H7 (cell line): ENCODE data around the gene TBCD. TPM values are rescaled to one million over a fixed set of nuclear protein-coding genes. Genes with fewer than 3 reads are reported as not detected.
"Not testable (repeated sequence)": the region's sequence is repeated elsewhere in the genome, so short reads cannot be mapped to it uniquely, and the experiment has no call there.

Source experiments
- DNase-seq: peaks from one replicate; pipeline ENCODE4 v3.0.0; 2012
- H3K27me3 ChIP-seq: 2 replicates; pipeline ENCODE4 v1.6.0; 2011; ENCODE audit warnings: mild to moderate bottlenecking, low read length; ENCODE audit not compliant: control insufficient read depth, insufficient read depth
- H3K36me3 ChIP-seq: replicated peaks from 2 replicates; pipeline ENCODE4 v1.5.1; 2011; ENCODE audit warnings: low read length; ENCODE audit not compliant: control insufficient read depth, insufficient read depth
- H3K4me3 ChIP-seq: 2 replicates; pipeline ENCODE4 v1.5.1; 2011; ENCODE audit warnings: low read depth, mild to moderate bottlenecking, control low read depth, low read length, moderate library complexity; ENCODE audit not compliant: insufficient read depth
- total RNA-seq: library from RNA; depleted of rRNA; stranded (reverse); fragments of >200 nt; shearing (Covaris generic); gene quantifications from 2 replicates; pipeline ENCODE4 v1.2.3, GENCODE V29; 2014

Gene TBCD
- total RNA-seq, 1 experiment from 2014 or later = 74.1 TPM

DNA sequence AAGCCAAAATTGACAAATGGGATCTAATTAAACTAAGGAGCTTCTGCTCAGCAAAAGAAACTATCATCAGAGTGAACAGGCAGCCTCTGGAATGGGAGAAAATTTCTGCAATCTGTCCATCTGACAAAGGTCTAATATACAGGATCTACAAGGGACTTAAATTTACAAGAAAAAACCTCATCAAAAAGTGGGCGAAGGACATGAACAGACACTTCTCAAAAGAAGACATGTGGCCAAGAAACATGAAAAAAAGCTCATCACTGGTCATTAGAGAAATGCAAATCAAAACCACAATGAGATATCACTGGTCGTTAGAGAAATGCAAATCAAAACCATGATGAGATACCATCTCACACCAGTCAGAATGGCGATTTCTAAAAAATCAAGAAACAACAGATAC is 203.2 kb downstream of the TBCD start:
- not testable (repeated sequence) for DNase-seq

DNA sequence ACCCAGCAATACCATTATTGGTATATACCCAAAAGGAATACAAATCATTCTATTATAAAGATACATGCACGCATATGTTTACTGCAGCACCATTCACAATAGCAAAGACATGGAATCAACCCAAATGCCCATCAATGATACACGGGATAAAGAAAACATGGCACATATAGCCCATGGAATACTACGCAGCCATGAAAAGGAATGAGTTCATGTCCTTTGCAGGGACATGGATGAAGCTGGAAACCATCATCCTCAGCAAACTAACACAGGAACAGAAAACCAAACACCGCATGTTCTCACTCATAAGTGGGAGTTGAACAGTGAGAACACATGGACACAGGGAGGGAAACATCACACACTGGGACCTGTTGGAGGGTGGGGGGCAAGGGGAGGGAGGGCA is 203.8 kb downstream of the TBCD start:
- not testable (repeated sequence) for H3K36me3 ChIP-seq, H3K27me3 ChIP-seq, H3K4me3 ChIP-seq, DNase-seq

More for the DNA sequence above, 203.2 kb downstream of the TBCD start:
- not testable (repeated sequence) for H3K27me3 ChIP-seq, H3K4me3 ChIP-seq, H3K36me3 ChIP-seq

DNA sequence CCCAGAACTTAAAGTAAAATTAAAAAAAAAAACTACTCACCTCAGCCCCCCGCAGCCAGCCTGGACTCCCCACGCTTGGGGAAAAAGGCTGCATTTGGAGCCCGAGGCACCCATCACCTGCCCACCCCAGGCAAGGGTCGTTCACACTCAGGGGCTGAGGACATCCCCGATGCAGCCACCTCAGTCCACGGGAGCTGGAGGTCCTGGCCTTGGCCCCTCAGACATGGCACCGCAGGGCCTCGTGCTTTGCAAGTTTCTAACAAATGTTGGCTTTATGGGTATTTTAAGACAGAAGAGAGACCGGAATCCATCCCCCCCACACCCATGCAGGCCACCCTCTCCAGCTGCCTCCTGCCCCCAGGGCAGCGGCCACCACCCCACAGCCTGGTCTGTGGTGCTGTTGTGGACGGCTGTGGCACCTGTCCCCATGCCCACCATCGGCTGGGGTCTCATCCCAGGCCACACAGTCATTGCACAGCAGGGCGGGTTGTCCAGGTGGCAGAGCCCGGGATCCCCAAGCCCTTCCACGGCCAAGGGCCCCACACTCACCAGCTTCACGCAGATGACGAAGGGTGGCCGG is 204.4 kb downstream of the TBCD start:
- H3K36me3 ChIP-seq = no peaks in the 10 kb centered on the region
- H3K27me3 ChIP-seq = no peaks in the 10 kb centered on the region
- peak; percentile 52 for DNase-seq
- H3K4me3 ChIP-seq = no peak overlapping the region

DNA sequence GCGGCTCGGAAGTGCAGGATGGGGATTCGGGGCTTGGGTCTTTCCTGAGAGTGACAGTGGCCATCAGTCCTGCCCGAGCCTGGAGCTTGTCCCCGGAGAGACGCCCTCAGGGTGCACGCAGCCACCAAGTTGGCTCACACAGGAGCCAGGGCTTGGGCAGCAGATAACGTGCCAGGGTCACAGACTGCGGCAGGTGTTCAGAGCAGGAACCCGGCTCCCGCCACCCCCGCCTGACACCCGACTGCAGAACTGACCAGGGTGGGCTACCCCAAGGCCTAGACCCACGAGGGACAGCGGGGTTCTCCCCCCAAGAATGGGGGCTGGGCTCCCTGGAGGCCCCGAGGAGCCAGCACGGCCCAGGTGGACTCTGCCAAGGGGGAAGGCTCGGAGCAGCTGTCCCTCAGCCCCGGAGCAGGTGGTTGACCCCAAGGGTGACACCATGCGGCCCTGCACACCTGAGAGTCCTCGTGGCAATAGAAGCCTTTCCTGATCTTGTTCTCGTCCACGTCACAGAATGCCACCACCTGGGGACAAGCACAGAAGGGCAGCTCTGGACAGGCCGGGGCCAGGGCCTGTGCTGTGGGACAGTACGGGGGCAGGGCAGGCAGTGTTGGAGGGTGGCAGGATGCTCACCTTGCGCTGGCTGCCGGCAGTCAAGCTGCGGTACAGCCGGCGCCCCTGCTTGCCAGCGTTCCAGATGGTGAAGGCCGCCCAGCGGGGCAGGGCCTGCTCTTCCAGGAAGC is 205.0 kb downstream of the TBCD start:
- peak; percentile 54 for DNase-seq
- Histone ChIP-seq H3K4me3 (no peak overlapping the region), H3K36me3 (no peaks in the 10 kb centered on the region), H3K27me3 (no peaks in the 10 kb centered on the region)

DNA sequence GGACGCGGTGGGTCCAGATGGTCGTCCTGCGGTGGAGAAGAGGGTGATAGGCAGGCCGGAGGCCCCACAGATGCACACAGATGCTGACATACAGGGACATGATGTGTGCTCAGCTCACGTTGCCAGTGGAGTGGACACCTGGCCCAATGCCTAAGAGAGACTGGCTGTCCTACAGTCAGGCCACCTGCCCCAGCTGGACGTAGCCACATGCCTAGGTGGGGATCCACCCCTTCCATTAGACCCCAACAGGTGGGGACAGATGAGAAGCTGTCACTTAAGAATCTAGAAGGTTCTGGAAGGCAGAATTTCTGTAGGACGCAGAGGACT is 205.6 kb downstream of the TBCD start:
- Histone ChIP-seq H3K4me3 (no peak overlapping the region), H3K36me3 (no peaks in the 10 kb centered on the region), H3K27me3 (no peaks in the 10 kb centered on the region)
- no peak for DNase-seq

DNA sequence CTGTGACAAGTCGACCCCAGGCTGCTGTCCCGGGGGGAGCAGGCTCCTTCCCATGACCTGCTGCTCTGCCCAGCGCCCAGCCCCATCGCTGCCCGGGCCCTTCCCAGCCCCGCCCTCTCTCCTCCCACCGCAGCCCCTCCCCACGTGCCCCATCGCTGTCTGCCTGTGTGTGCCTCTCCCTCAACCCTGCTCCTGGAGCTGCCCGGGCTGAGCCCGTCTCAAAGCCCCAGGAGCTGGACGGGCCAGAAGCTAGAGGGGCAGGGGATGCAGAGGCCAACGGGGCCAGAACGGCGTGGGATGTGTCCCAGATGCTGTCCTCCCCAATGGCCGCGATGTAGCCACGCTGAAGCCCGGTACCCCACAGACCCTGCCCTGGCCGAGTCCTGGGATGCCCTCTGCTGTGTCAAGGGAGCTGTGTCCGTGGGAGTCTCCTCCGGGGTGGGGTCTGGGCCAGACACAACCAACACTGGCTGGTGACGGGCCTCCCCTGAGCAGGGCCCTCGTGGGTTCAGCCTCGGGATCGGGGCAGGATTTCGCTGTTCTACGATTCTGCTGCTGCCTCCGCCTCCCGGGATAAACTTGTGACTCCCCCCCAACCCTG is 206.2 kb downstream of the TBCD start:
- Histone ChIP-seq H3K27me3 (no peaks in the 10 kb centered on the region), H3K4me3 (no peak overlapping the region), H3K36me3 (no peaks in the 10 kb centered on the region)
- DNase-seq = peak; percentile 67

DNA sequence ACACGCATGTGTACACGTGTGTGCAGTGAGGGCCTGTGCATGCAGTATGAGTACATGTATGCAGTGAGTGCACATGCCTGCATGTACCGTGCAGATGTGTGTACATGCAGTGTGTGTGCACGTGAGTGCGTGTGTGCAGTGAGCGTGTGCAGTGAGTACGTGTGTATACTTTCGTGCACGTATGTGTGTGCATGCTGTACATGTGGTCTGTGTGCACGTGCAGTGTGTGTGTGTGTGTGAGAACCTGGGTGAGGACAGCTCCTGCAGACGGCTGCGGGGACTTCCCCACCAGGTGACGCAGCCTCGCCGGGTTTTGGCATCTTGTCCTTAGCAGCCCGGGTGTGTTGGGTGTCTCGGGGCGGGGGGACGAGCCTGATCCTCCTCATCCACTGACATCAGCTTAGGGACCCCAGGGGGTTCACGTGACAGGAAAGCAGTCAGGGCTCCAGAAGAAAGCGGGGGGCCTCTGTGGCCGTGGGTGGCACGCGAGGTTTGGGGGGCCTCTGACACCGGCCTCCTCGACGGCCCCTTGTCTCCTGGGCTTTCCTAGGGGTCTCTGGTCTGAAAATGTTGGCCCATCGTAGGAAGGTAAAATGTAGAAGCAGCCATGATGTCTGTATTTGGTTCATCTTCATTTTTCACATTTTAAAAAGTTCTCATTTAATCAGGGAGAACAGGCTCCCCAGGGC is 207.5 kb downstream of the TBCD start:
- H3K4me3 ChIP-seq = no peak overlapping the region
- no peaks in the 10 kb centered on the region for H3K27me3 ChIP-seq
- DNase-seq = no peak
- H3K36me3 ChIP-seq = no peaks in the 10 kb centered on the region

DNA sequence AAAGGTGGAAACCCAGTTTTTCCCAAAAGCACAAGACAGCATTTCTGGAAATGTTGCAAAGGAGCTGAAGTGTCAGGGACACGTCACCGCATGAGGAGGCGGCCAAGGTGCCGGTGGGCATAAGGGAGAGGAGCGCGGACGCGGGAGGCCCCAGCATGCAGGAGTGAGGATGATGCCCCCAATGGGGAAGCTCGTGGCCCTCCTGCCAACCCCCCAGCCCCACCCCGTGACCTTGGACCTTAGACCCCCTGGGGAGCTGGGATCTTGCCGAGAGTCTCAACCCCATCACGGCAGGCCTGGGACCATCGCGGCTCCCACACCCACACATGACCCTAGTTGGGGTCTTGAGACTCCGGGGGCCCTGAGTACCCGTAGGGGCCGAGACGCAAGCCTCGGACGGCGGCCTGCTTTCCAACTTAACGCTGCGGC is 208.1 kb downstream of the TBCD start:
- no peaks in the 10 kb centered on the region for H3K36me3 ChIP-seq
- H3K4me3 ChIP-seq = no peak overlapping the region
- H3K27me3 ChIP-seq = no peaks in the 10 kb centered on the region
- DNase-seq = no peak

DNA sequence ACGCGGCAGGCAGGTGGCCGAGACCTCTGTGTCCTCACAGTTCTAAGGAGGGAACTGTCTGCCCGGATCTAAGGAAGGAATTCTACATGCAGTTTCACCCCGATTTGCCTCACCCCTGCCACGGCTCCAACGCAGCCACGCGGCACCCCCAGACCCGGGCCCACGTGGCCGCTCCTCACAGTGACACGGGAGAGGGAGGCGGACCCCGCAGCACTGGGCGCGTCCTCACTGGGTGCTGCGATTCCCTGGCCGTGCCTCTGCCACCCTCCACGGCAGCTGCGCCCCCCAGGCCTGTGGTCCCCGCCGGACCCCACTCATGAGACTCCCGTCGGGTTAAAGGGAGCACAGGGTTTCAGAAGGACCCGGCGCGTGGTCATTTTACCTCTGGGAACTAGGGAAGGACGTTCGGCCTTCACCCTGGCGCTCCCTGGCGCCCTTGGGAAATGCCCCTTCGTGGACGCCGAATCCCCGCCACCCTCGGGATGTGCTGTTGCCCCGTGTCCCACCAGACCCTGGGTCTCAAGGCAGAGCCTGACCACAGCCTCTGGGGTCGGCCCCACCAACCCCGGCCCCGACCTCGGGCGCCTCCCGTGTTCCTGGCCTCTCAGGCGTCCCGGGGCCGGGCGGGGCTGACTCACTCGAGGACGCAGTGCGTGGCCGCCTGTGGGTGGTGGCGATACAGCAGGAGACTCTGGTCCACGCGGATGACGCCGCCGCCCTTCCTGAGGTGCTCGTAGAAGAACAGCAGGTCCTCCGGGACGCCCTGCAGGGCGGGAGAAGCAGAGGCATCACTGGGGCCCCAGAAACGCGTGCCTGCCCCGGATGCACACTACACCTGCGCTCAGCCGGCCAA is 208.8 kb downstream of the TBCD start:
- H3K36me3 ChIP-seq = no peaks in the 10 kb centered on the region
- H3K4me3 ChIP-seq = no peak overlapping the region
- no peak for DNase-seq
- no peaks in the 10 kb centered on the region for H3K27me3 ChIP-seq

DNA sequence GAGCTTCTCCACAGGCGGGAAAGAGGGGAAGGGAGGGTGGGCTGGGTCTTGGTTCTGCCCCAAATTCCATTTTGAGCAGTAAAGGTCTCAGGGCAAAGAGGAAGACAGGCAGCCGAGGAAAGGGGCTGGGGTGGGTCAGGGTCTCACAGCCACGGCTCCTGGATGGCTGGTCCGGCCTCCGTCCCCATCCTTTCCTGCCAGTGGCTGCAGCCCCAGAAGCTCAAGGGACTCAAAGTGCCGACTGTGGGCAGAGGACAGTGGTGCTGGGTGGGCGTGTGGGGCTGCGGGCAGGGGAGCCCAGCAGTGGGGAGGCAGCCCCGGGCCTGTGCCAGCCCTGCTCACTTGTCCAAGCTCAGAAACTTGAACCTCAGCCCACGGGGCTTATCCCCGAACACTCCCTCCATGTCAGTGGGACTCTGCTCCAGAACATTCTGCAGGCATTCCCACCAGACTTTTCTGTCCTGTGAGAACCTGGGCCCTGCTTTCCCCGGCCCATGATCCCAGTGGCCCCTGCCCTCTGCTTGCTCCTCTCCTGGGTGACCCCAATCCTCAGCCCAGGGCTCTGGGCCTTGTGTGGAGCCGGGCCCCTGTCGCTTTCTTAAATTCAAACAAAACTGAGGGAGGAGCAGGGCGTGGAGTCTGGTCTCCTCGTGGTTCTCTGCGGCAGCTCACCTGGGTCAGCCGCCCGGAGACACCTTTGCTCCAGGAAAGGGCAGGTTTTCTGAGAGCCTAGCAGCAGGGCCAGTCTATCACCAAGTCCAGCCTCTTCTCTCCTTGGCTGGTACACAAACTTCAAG is 209.7 kb downstream of the TBCD start:
- Histone ChIP-seq H3K36me3 (no peaks in the 10 kb centered on the region), H3K4me3 (no peak overlapping the region), H3K27me3 (no peaks in the 10 kb centered on the region)
- DNase-seq = no peak

DNA sequence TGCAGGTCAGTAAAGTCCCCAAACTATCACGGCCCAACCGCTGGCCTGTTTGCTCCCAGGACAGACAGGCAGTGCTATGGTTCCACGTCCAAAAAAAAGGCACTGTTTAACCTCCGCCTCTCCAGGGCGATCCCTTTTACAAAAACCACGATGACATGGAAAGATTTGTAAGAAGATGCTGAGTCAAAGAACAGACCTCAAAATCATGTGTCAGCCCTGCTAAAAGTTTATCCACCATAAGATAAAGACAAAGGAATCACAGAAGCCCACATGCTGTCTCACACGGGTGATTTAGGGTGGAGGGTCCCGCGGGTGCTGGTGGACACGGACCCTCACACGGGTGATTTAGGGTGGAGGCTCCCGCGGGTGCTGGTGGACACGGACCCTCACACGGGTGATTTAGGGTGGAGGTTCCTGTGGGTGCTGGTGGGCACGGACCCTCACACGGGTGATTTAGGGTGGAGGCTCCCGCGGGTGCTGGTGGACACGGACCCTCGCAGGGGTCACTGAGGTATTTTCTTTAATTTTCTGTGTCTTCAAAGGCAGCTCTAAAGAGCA is 210.4 kb downstream of the TBCD start:
- no peak for DNase-seq
- H3K27me3 ChIP-seq = no peaks in the 10 kb centered on the region
- no peak overlapping the region for H3K4me3 ChIP-seq
- no peaks in the 10 kb centered on the region for H3K36me3 ChIP-seq

DNA sequence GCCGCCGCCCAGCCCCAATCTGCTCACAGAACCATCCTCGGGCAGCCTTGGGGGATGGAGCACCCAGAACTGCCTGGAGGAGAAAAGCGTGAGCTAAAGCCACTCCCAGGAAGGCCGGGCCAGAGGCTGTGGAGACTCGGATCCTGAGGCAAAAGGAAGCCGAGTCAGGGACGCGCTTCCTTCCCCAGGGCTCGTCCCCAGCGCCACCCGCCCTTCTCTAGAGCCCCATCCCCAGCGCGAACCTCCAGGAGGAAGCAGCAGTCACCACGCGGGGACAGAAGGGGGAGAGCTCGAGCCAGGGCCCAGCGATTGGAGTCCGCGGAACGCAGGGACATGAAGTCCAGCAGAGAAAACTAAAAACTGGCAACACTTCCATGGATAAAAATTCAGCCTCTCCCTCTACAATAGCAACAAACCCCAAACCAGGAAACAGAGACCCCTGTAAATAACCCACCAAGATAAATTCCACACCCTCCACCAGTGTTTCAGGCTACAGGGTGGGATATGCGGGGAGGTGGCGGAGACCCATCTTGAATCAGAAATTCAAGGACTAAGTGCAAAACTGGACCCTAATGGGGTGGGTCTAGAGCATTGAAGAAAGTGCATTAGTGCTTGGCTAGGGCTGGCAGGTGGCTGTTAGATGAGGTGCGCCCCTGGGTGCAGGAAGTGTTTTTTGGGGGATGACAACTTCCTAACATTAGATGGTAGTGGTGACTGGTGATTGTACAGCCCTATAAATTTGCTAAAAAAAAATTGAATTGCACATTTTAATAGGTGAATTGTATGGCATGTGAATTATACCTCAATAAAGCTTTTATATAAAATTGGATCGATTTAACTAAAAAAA is 211.5 kb downstream of the TBCD start:
- peak overlapping the region; percentile 34 for H3K4me3 ChIP-seq
- H3K27me3 ChIP-seq = no peaks in the 10 kb centered on the region
- peak; percentile 94 for DNase-seq
- no peaks in the 10 kb centered on the region for H3K36me3 ChIP-seq

DNA sequence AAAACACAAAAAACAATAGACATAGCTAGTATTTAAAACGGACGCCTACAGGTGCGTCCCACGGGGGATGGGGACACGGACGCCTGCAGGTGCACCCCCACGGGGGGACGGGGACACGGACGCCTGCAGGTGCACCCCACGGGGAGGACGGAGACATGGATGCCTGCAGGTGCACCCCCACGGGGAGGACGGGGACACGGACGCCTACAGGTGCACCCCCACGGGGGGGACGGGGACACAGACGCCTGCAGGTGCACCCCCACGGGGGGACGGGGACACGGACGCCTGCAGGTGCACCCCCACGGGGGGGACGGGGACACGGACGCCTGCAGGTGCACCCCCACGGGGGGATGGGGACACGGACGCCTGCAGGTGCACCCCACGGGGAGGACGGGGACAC is 212.6 kb downstream of the TBCD start:
- H3K27me3 ChIP-seq, H3K36me3 ChIP-seq, DNase-seq, H3K4me3 ChIP-seq: not testable (repeated sequence)
